HG02973 (cell line): ENCODE measurements around the gene ANAPC7.
"Not testable (repeated sequence)": the region's sequence is repeated elsewhere in the genome, so short reads cannot be mapped to it uniquely, and the experiment has no call there.

ENCODE experiments used
- ATAC-seq: cut with Tn5 transposase; IDR thresholded peaks from one replicate; pipeline ENCODE4 v1.9.1; 2021; ENCODE audit warnings: moderate library complexity; ENCODE audit not compliant: unreplicated experiment

The ANAPC7 gene

GRCh38 chr12:110403146-110403975 lies at the start of gene ANAPC7:
Gene ANAPC7, minus strand, starts transcription at chr12:110403708. Its CDS starts 81 bp downstream, at chr12:110403627.
- peak; percentile 72 for ATAC-seq

- no peak for ATAC-seq
These were observed 47.8 kb upstream of the ANAPC7 start for GRCh38 chr12:110451263-110451662.

GRCh38 chr12:110449799-110450497 lies 46.4 kb upstream of the ANAPC7 start, which contains the start of gene ARPC3:
Gene ARPC3, minus strand, starts transcription at chr12:110450337. Its CDS starts 77 bp downstream, at chr12:110450260.
- ATAC-seq: peak; percentile 94

- ATAC-seq: no peak
These were observed 40.9 kb upstream of the ANAPC7 start for GRCh38 chr12:110444455-110444854.

GRCh38 chr12:110436231-110436630 lies 32.7 kb upstream of the ANAPC7 start:
- ATAC-seq: no peak

- ATAC-seq: no peak
These were observed 28.6 kb upstream of the ANAPC7 start for GRCh38 chr12:110431957-110432587.

- not testable (repeated sequence) for ATAC-seq
These were observed 26.2 kb upstream of the ANAPC7 start for GRCh38 chr12:110429676-110430075.

GRCh38 chr12:110426406-110426805 lies 22.9 kb upstream of the ANAPC7 start:
- no peak for ATAC-seq

GRCh38 chr12:110424237-110424636 lies 20.7 kb upstream of the ANAPC7 start:
- no peak for ATAC-seq

- ATAC-seq: no peak
These were observed 18.2 kb upstream of the ANAPC7 start for GRCh38 chr12:110421701-110422100.

GRCh38 chr12:110421159-110421661 lies 17.7 kb upstream of the ANAPC7 start:
- no peak for ATAC-seq

GRCh38 chr12:110420644-110421043 lies 17.1 kb upstream of the ANAPC7 start:
- ATAC-seq: not testable (repeated sequence)

- not testable (repeated sequence) for ATAC-seq
These were observed 13.6 kb upstream of the ANAPC7 start for GRCh38 chr12:110417113-110417512.

GRCh38 chr12:110410086-110410485 lies 6.6 kb upstream of the ANAPC7 start:
- ATAC-seq: not testable (repeated sequence)

GRCh38 chr12:110405126-110405662 lies 1.7 kb upstream of the ANAPC7 start:
- not testable (repeated sequence) for ATAC-seq

GRCh38 chr12:110403976-110404682 lies 621 bp upstream of the ANAPC7 start:
- ATAC-seq: peak; percentile 40

- ATAC-seq: no peak
These were observed 20.8 kb downstream of the ANAPC7 start for GRCh38 chr12:110382683-110383082.

GRCh38 chr12:110379631-110380030 lies 23.9 kb downstream of the ANAPC7 start:
- ATAC-seq: no peak

GRCh38 chr12:110379197-110379596 lies 24.3 kb downstream of the ANAPC7 start:
- ATAC-seq: no peak

- ATAC-seq: not testable (repeated sequence)
These were observed 25.2 kb downstream of the ANAPC7 start for GRCh38 chr12:110378131-110378790.
